ENCODE data around the gene ARFGAP2.

DNA sequence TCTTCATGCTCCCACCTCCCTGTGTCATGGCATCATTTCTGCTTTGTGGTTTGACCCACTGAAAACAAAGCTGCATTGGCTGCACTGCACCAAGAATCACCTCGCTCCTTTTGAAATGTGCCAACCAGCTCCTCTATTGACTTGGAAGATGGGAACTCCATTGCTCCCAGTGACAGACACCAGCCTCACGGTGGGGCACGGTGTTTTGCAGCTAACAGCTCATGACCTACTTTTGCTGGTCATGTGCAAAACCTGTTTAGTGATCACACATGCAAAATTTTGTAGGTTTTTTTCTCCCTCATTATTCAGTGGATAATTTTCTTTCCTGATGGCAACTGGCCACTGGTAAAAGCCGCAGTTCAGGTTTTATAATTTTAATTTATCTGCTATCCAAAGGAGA, 36.8 kb downstream of the ARFGAP2 start:
- TF ChIP-seq, protein P1, sequence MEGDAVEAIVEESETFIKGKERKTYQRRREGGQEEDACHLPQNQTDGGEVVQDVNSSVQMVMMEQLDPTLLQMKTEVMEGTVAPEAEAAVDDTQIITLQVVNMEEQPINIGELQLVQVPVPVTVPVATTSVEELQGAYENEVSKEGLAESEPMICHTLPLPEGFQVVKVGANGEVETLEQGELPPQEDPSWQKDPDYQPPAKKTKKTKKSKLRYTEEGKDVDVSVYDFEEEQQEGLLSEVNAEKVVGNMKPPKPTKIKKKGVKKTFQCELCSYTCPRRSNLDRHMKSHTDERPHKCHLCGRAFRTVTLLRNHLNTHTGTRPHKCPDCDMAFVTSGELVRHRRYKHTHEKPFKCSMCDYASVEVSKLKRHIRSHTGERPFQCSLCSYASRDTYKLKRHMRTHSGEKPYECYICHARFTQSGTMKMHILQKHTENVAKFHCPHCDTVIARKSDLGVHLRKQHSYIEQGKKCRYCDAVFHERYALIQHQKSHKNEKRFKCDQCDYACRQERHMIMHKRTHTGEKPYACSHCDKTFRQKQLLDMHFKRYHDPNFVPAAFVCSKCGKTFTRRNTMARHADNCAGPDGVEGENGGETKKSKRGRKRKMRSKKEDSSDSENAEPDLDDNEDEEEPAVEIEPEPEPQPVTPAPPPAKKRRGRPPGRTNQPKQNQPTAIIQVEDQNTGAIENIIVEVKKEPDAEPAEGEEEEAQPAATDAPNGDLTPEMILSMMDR (conservative IDR thresholded peaks at IDR 0.05; ENCODE audit: low read length), result no peak
- TF ChIP-seq EZH2phosphoT487 (IDR thresholded peaks at IDR 0.05; ENCODE audit: borderline replicate concordance), result no peak

Measured in Loucy (cell line).